HG02678 (cell line): ENCODE measurements around the gene PCDH12.

ENCODE experiments used
- ATAC-seq: cut with Tn5 transposase; IDR thresholded peaks from one replicate; pipeline ENCODE4 v1.9.1; 2021; ENCODE audit warnings: mild to moderate bottlenecking, moderate library complexity; ENCODE audit not compliant: unreplicated experiment

PCDH12 gene

GRCh38 chr5:141958113-141958512 lies at the start of gene PCDH12:
Gene PCDH12 (minus strand): TSS chr5:141958202. CDS start chr5:141957851, 351 bp downstream.
- ATAC-seq: no peak

GRCh38 chr5:142007237-142007544 lies 49.2 kb upstream of the PCDH12 start:
- no peak for ATAC-seq

GRCh38 chr5:142006363-142007236 lies 48.6 kb upstream of the PCDH12 start:
- ATAC-seq: no peak

- ATAC-seq: no peak
Measured at GRCh38 chr5:142003266-142003800, 45.3 kb upstream of the PCDH12 start.

- no peak for ATAC-seq
Measured at GRCh38 chr5:142000704-142001484, 42.9 kb upstream of the PCDH12 start.

GRCh38 chr5:142000173-142000572 lies 42.2 kb upstream of the PCDH12 start:
- no peak for ATAC-seq

- ATAC-seq: no peak
Measured at GRCh38 chr5:141997358-141997960, 39.5 kb upstream of the PCDH12 start.

GRCh38 chr5:141995656-141996055 lies 37.7 kb upstream of the PCDH12 start:
- no peak for ATAC-seq

- ATAC-seq: no peak
Measured at GRCh38 chr5:141994511-141995136, 36.6 kb upstream of the PCDH12 start.

GRCh38 chr5:141992349-141992963 lies 34.5 kb upstream of the PCDH12 start:
- ATAC-seq: peak; percentile 64

- ATAC-seq: no peak
Measured at GRCh38 chr5:141989720-141990119, 31.7 kb upstream of the PCDH12 start.

- no peak for ATAC-seq
Measured at GRCh38 chr5:141986072-141986471, 28.1 kb upstream of the PCDH12 start.

- ATAC-seq: no peak
Measured at GRCh38 chr5:141982626-141983025, 24.6 kb upstream of the PCDH12 start.

- no peak for ATAC-seq
Measured at GRCh38 chr5:141978389-141978788, 20.4 kb upstream of the PCDH12 start.

GRCh38 chr5:141976176-141976575 lies 18.2 kb upstream of the PCDH12 start:
- ATAC-seq: no peak

GRCh38 chr5:141973871-141974595 lies 16.0 kb upstream of the PCDH12 start:
- ATAC-seq: no peak

GRCh38 chr5:141969783-141970771 lies 12.1 kb upstream of the PCDH12 start:
- ATAC-seq: peak; percentile 56

GRCh38 chr5:141968914-141969608 lies 11.1 kb upstream of the PCDH12 start, which contains the start of gene RNF14:
Gene RNF14 (plus strand): TSS chr5:141969105. CDS start chr5:141973589, 4,484 bp downstream.
- peak; percentile 91 for ATAC-seq
